ENCODE data around the gene CHRNA10.
A peak's percentile ranks its signal among the peaks of the same experiment; 100 is the strongest.
"Not testable (repeated sequence)": the region's sequence is repeated elsewhere in the genome, so short reads cannot be mapped to it uniquely, and the experiment has no call there.

The CHRNA10 gene

GRCh38 chr11:3664032-3664630 lies 7.1 kb downstream of the CHRNA10 start:
- DNase-seq: no peak

GRCh38 chr11:3662856-3663255 lies 8.3 kb downstream of the CHRNA10 start:
- no peak for DNase-seq

- DNase-seq: no peak
Observed at GRCh38 chr11:3660960-3661359, 10.2 kb downstream of the CHRNA10 start.

- DNase-seq: no peak
Observed at GRCh38 chr11:3659595-3660515, 11.3 kb downstream of the CHRNA10 start.

- DNase-seq: no peak
Observed at GRCh38 chr11:3658252-3658651, 12.9 kb downstream of the CHRNA10 start.

- not testable (repeated sequence) for DNase-seq
Observed at GRCh38 chr11:3657331-3657730, 13.9 kb downstream of the CHRNA10 start.

- no peak for DNase-seq
Observed at GRCh38 chr11:3655547-3655946, 15.6 kb downstream of the CHRNA10 start.

- not testable (repeated sequence) for DNase-seq
Observed at GRCh38 chr11:3652514-3652913, 18.7 kb downstream of the CHRNA10 start.

GRCh38 chr11:3649374-3649773 lies 21.8 kb downstream of the CHRNA10 start:
- DNase-seq: not testable (repeated sequence)

- not testable (repeated sequence) for DNase-seq
Observed at GRCh38 chr11:3648843-3649242, 22.3 kb downstream of the CHRNA10 start.

GRCh38 chr11:3645552-3645951 lies 25.6 kb downstream of the CHRNA10 start:
- DNase-seq: no peak

- no peak for DNase-seq
Observed at GRCh38 chr11:3644817-3645235, 26.4 kb downstream of the CHRNA10 start, which contains the start of gene ART1. Gene ART1 (plus strand): TSS chr11:3645128. CDS start chr11:3659214, 14,086 bp downstream.

- not testable (repeated sequence) for DNase-seq
Observed at GRCh38 chr11:3643102-3643546, 28.1 kb downstream of the CHRNA10 start.

GRCh38 chr11:3642071-3642951 lies 28.9 kb downstream of the CHRNA10 start:
- DNase-seq: peak; percentile 58 to 72

- DNase-seq: no peak
Observed at GRCh38 chr11:3641701-3642070, 29.5 kb downstream of the CHRNA10 start, which contains the start of gene ART5. Gene ART5 (minus strand): TSS chr11:3641992. CDS start chr11:3641862, 130 bp downstream.

- DNase-seq: no peak
Observed at GRCh38 chr11:3641191-3641590, 30.0 kb downstream of the CHRNA10 start.

- no peak for DNase-seq
Observed at GRCh38 chr11:3639841-3640240, 31.3 kb downstream of the CHRNA10 start.

GRCh38 chr11:3638513-3638912 lies 32.7 kb downstream of the CHRNA10 start:
- DNase-seq: no peak

GRCh38 chr11:3637201-3637600 lies 34.0 kb downstream of the CHRNA10 start:
- DNase-seq: no peak

- DNase-seq: no peak
Observed at GRCh38 chr11:3635641-3636375, 35.4 kb downstream of the CHRNA10 start.

- no peak for DNase-seq
Observed at GRCh38 chr11:3632070-3632660, 39.0 kb downstream of the CHRNA10 start.

GRCh38 chr11:3631331-3631730 lies 39.9 kb downstream of the CHRNA10 start:
- DNase-seq: no peak

All from NCI-H1930 (cell line).